K562 (cell line): ENCODE measurements around the gene POFUT2.

ENCODE experiments used
- BACH1 ChIP-seq: fragments of 200-800 bp; sonication (Bioruptor generic); IDR thresholded peaks from 2 replicates; pipeline ENCODE4 v1.6.1; 2016; ENCODE audit warnings: missing genetic modification characterization, missing compliant biosample characterization
- CHD2 ChIP-seq: IDR thresholded peaks from 2 replicates; pipeline ENCODE4 v1.6.1; 2011; ENCODE audit warnings: low read depth, low read length
- CREB1 ChIP-seq, 2 experiments: sonication (generic) in 1 of 2; formaldehyde crosslinking in 1 of 2; IDR thresholded peaks; 2 replicates each; pipeline versions ENCODE4 v1.6.1 to v1.8.0; 2012 to 2022; ENCODE audit warnings: inconsistent platforms in 1 of 2, mild to moderate bottlenecking in 1 of 2, missing genetic modification reagents in 1 of 2, moderate library complexity in 1 of 2
- CTCF ChIP-seq, 3 experiments: IDR thresholded peaks in 2 of 3; conservative IDR thresholded peaks in 1 of 3; 2 replicates each; pipeline ENCODE4 v1.5.1; 2011 to 2012; ENCODE audit warnings: low read length in 3 of 3, mild to moderate bottlenecking in 3 of 3, control low read depth in 2 of 3, improper control_type of control experiment in 1 of 3, inconsistent platforms in 1 of 3, low read depth in 1 of 3, mixed read lengths in 1 of 3, moderate library complexity in 1 of 3; ENCODE audit not compliant: insufficient read depth in 2 of 3
- ELF1 ChIP-seq: fragments of 200-800 bp; sonication (Bioruptor generic); IDR thresholded peaks from 2 replicates; pipeline ENCODE4 v1.6.1; 2016; ENCODE audit warnings: missing genetic modification characterization, missing compliant biosample characterization
- EP300 ChIP-seq: IDR thresholded peaks from 2 replicates; pipeline ENCODE4 v1.6.1; 2012; ENCODE audit warnings: low read length, improper control_type of control experiment
- GATA2 ChIP-seq: sonication (generic); formaldehyde crosslinking; IDR thresholded peaks from 2 replicates; pipeline ENCODE4 v1.4.0; 2020; ENCODE audit warnings: mild to moderate bottlenecking, missing genetic modification reagents
- IRF2 ChIP-seq: sonication (generic); formaldehyde crosslinking; IDR thresholded peaks from 2 replicates; pipeline ENCODE4 v1.8.1; 2022; ENCODE audit warnings: mild to moderate bottlenecking, missing genetic modification reagents
- MAX ChIP-seq: sonication (generic); formaldehyde crosslinking; IDR thresholded peaks from 2 replicates; pipeline ENCODE4 v1.9.0; 2022; ENCODE audit warnings: mild to moderate bottlenecking, missing genetic modification reagents
- MEF2D ChIP-seq: conservative IDR thresholded peaks from 2 replicates; pipeline ENCODE4 v1.6.1; 2016; ENCODE audit warnings: low read depth, missing genetic modification characterization, missing compliant biosample characterization
- PML ChIP-seq: IDR thresholded peaks from 2 replicates; pipeline ENCODE4 v1.6.1; 2012; ENCODE audit warnings: low read length, inconsistent platforms
- POLR2A ChIP-seq: fragments of 450-650 bp; conservative IDR thresholded peaks from 2 replicates; pipeline ENCODE4 v1.6.1; 2016
- SIX5 ChIP-seq, 2 experiments: IDR thresholded peaks; 2 replicates each; pipeline ENCODE4 v1.6.1; 2011; ENCODE audit warnings: low read length in 2 of 2, borderline replicate concordance in 1 of 2, low read depth in 1 of 2, mild to moderate bottlenecking in 1 of 2, moderate library complexity in 1 of 2; ENCODE audit not compliant: insufficient read depth in 1 of 2
- ZSCAN32 ChIP-seq: fragments of 450-650 bp; formaldehyde crosslinking; IDR thresholded peaks from 2 replicates; pipeline ENCODE4 v1.4.0; 2020; ENCODE audit warnings: mild to moderate bottlenecking, moderate library complexity

- TF ChIP-seq MEF2D = no peak
- TF ChIP-seq ELF1 (tag) = no peak
- TF ChIP-seq IRF2 = no peak
- TF ChIP-seq SIX5 (IDR thresholded peaks at IDR 0.05; ENCODE audit: borderline replicate concordance in 1 of 2, insufficient read depth in 1 of 2, low read depth in 1 of 2, low read length in 2 of 2) = no peak
- TF ChIP-seq PML = no peak
- no peak for TF ChIP-seq CHD2
- TF ChIP-seq CTCF (IDR thresholded peaks at IDR 0.05 in 2 of 3, conservative IDR thresholded peaks at IDR 0.05 in 1 of 3; ENCODE audit: insufficient read depth in 2 of 3, low read depth in 1 of 3, low read length in 3 of 3) = no peak
- no peak for TF ChIP-seq BACH1 (tag)
- no peak for TF ChIP-seq GATA2 (CRISPR knock-in tag)
- TF ChIP-seq ZSCAN32 (CRISPR knock-in tag) = no peak
- TF ChIP-seq POLR2A = no peak
- no peak for TF ChIP-seq EP300
- TF ChIP-seq MAX (CRISPR knock-in tag) = no peak
- TF ChIP-seq CREB1 (IDR thresholded peaks at IDR 0.05) = no peak
- TF ChIP-seq CREB1 (CRISPR knock-in tag; IDR thresholded peaks at IDR 0.05) = no peak
Observed at GRCh38 chr21:45260191-45260825, 27.4 kb downstream of the POFUT2 start.
